Osteoblast (primary cell): ENCODE measurements around the gene MAPK6. TPM values are rescaled to one million over a fixed set of nuclear protein-coding genes. Genes with fewer than 3 reads are reported as not detected.

Source experiments
- DNase-seq: peaks from one replicate; pipeline ENCODE4 v3.0.0; 2011; ENCODE audit warnings: low spot score, mixed read lengths; ENCODE audit not compliant: insufficient read length; ENCODE audit errors: missing footprints
- H2AFZ ChIP-seq: 2 replicates; pipeline ENCODE4 v1.6.0; 2011; ENCODE audit warnings: mild to moderate bottlenecking, low read length
- H3K27ac ChIP-seq: 2 replicates; pipeline ENCODE4 v1.5.1; 2011; ENCODE audit warnings: mild to moderate bottlenecking, low read depth, low read length, moderate library complexity
- H3K27me3 ChIP-seq: 2 replicates; pipeline ENCODE4 v1.6.0; 2012; ENCODE audit warnings: mild to moderate bottlenecking, control low read depth, inconsistent platforms, low read length, moderate library complexity; ENCODE audit not compliant: insufficient read depth
- H3K36me3 ChIP-seq: 2 replicates; pipeline ENCODE4 v1.5.1; 2011; ENCODE audit warnings: mild to moderate bottlenecking, low read length, control low read depth, moderate library complexity; ENCODE audit not compliant: insufficient read depth
- H3K4me1 ChIP-seq: 2 replicates; pipeline ENCODE4 v1.5.1; 2011; ENCODE audit warnings: mild to moderate bottlenecking, low read length, control low read depth, moderate library complexity; ENCODE audit not compliant: insufficient read depth
- H3K4me2 ChIP-seq: 2 replicates; pipeline ENCODE4 v1.6.0; 2011; ENCODE audit warnings: mild to moderate bottlenecking, low read length; ENCODE audit not compliant: insufficient read depth
- H3K4me3 ChIP-seq: fragments of 200-600 bp; sonication (generic); 3 replicates; pipeline ENCODE4 v1.5.1; 2012; ENCODE audit warnings: mild to moderate bottlenecking, low read length, inconsistent platforms; ENCODE audit not compliant: insufficient read depth
- H3K79me2 ChIP-seq: 2 replicates; pipeline ENCODE4 v1.6.0; 2012; ENCODE audit warnings: mild to moderate bottlenecking, low read length, control low read depth, inconsistent platforms; ENCODE audit not compliant: insufficient read depth
- H3K9me3 ChIP-seq: 2 replicates; pipeline ENCODE4 v1.5.1; 2011; ENCODE audit warnings: low read depth, low read length, control low read depth
- H4K20me1 ChIP-seq: 2 replicates; pipeline ENCODE4 v1.6.0; 2012; ENCODE audit warnings: mild to moderate bottlenecking, low read length, control low read depth; ENCODE audit not compliant: insufficient read depth
- total RNA-seq: library from RNA; depleted of rRNA; stranded (reverse); fragments of >200 nt; gene quantifications from 2 replicates; pipeline ENCODE4 v1.2.3, GENCODE V29; 2012
- TF ChIP-seq, protein P1 (sequence below): IDR thresholded peaks from 2 replicates; pipeline ENCODE4 v1.5.1; 2011; ENCODE audit warnings: mild to moderate bottlenecking, low read depth, low read length, moderate library complexity; ENCODE audit errors: extremely low read depth

MAPK6 gene
- total RNA-seq, 1 donor: 86.9 TPM

DNA sequence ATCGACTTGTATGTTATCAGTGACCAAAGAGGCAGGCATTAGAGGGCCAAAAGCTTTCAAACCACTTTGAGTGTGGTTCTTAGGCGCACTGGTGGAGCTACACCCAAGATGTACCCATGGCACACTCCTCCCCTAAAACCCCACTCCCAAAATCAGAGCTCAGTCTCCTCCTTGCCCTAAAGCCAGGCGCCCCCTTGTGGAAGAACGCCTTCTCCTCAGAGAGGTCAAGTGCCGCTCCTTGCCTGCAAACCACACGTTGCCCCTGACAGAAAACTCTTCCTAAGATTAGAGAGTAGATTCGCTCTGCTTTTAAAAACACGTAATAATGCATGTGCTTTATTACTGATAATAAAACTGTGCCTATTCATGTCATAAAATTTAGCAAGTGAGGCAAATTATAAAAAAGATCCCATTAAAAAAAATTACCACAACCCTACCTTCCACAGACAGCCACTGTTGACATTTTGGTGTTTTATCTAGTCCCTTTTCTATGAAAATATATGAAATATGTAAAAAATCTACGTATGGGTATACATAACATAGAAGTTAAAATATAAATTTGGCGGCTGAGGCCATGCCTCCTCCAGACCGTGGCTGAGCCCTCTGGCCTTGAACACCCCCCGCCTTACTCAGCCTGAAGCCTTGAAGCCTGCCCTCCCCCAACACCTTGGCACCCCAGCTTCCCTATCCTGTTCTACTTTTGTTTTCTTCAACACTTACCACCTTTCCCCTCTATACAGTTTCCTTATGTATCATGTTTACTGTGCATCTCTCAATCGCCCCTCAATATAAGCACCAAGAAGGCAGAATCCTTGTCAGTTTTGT lies 60.1 kb downstream of the MAPK6 start:
- H3K36me3 ChIP-seq: no peaks in the 10 kb centered on the region
- H3K4me1 ChIP-seq: peaks cover 15% of the 10 kb centered on the region
- no peaks in the 10 kb centered on the region for H3K9me3 ChIP-seq
- DNase-seq: peak; percentile 86
- no peak overlapping the region for H3K4me2 ChIP-seq
- H3K27me3 ChIP-seq: no peaks in the 10 kb centered on the region
- TF ChIP-seq, protein P1, sequence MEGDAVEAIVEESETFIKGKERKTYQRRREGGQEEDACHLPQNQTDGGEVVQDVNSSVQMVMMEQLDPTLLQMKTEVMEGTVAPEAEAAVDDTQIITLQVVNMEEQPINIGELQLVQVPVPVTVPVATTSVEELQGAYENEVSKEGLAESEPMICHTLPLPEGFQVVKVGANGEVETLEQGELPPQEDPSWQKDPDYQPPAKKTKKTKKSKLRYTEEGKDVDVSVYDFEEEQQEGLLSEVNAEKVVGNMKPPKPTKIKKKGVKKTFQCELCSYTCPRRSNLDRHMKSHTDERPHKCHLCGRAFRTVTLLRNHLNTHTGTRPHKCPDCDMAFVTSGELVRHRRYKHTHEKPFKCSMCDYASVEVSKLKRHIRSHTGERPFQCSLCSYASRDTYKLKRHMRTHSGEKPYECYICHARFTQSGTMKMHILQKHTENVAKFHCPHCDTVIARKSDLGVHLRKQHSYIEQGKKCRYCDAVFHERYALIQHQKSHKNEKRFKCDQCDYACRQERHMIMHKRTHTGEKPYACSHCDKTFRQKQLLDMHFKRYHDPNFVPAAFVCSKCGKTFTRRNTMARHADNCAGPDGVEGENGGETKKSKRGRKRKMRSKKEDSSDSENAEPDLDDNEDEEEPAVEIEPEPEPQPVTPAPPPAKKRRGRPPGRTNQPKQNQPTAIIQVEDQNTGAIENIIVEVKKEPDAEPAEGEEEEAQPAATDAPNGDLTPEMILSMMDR: peak; percentile 91
- H2AFZ ChIP-seq: no peak overlapping the region
- H3K27ac ChIP-seq: no peak overlapping the region
- no peak overlapping the region for H3K4me3 ChIP-seq
- no peaks in the 10 kb centered on the region for H4K20me1 ChIP-seq
- no peaks in the 10 kb centered on the region for H3K79me2 ChIP-seq

DNA sequence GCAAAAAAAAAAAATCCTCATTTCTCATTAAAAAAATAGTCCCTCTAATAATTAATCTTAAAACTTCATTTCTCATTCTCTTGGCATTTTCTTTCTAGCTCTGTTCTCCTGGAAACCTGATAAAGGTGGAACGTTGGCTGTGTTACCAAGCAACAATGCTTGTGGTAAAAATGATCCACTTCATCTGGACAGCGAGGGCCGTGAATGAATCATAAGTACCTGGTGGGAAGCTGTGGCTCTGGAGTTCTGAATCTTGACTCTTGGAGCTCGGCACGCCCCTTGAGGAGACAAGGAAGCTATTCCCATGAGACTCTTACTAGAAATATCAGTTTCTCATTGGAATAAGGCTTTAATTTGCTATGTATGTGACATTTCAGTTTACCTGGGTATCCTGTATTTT lies 61.0 kb downstream of the MAPK6 start:
- Histone ChIP-seq H4K20me1 (no peaks in the 10 kb centered on the region), H2AFZ (no peak overlapping the region), H3K79me2 (no peaks in the 10 kb centered on the region), H3K36me3 (no peaks in the 10 kb centered on the region), H3K4me3 (no peak overlapping the region), H3K27me3 (no peaks in the 10 kb centered on the region), H3K4me2 (no peak overlapping the region), H3K27ac (no peak overlapping the region), H3K9me3 (no peaks in the 10 kb centered on the region), H3K4me1 (peaks cover 15% of the 10 kb centered on the region)
- no peak for DNase-seq
- TF ChIP-seq, protein P1: no peak

GRCh38 chr15:52080706-52081392 lies 61.8 kb downstream of the MAPK6 start:
- Histone ChIP-seq H4K20me1 (no peaks in the 10 kb centered on the region), H3K27ac (no peak overlapping the region), H3K9me3 (no peaks in the 10 kb centered on the region), H3K36me3 (no peaks in the 10 kb centered on the region), H3K4me1 (peaks cover 15% of the 10 kb centered on the region), H3K79me2 (no peaks in the 10 kb centered on the region), H3K4me2 (no peak overlapping the region), H3K27me3 (no peaks in the 10 kb centered on the region), H3K4me3 (no peak overlapping the region), H2AFZ (no peak overlapping the region)
- DNase-seq: no peak
- TF ChIP-seq, protein P1: no peak
